VCaP (cell line): ENCODE results near the gene GPR137.

ENCODE experiments used
- H3K27ac ChIP-seq: fragments of 450-650 bp; 2 replicates; pipeline ENCODE4 v1.5.1; 2017
- CTCF ChIP-seq: fragments of 450-650 bp; conservative IDR thresholded peaks from 2 replicates; pipeline ENCODE4 v1.5.1; 2017; ENCODE audit warnings: mild to moderate bottlenecking, moderate library complexity

Gene GPR137

DNA sequence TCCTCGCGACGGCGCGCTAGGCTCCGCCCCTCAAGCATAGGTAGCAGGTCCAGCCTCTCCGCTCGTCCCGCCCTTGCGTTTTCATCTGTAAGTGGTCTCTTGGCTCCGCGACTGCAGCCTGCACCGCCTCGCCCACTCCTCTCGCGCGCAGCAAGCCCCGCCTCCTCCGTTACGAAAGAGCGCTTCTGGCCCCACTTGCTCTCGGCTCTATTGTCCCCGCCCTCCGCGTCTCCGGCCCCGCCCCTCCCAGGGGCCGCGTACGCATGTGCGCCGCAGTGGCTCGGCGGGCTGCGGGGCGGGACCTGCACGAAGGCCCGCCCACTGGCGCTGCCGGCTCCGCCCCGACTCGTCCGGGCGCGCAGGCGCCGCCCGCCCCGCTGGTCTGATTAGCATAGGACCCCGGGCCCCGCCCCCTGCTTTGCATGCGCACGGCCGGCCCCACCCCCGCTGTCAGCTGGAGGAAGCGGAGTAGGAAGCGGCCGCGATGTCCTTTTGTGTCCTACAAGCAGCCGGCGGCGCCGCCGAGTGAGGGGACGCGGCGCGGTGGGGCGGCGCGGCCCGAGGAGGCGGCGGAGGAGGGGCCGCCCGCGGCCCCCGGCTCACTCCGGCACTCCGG lies 19.5 kb downstream of the GPR137 start, which contains the start of gene ESRRA:
ESRRA (plus strand) TSS at position 450 of the 616 bp plus-strand sequence. CDS start 1,656 bp downstream, outside the sequence.
- peak within 1 kb of the TSS; percentile 95 for H3K27ac ChIP-seq
- no peak for TF ChIP-seq CTCF

DNA sequence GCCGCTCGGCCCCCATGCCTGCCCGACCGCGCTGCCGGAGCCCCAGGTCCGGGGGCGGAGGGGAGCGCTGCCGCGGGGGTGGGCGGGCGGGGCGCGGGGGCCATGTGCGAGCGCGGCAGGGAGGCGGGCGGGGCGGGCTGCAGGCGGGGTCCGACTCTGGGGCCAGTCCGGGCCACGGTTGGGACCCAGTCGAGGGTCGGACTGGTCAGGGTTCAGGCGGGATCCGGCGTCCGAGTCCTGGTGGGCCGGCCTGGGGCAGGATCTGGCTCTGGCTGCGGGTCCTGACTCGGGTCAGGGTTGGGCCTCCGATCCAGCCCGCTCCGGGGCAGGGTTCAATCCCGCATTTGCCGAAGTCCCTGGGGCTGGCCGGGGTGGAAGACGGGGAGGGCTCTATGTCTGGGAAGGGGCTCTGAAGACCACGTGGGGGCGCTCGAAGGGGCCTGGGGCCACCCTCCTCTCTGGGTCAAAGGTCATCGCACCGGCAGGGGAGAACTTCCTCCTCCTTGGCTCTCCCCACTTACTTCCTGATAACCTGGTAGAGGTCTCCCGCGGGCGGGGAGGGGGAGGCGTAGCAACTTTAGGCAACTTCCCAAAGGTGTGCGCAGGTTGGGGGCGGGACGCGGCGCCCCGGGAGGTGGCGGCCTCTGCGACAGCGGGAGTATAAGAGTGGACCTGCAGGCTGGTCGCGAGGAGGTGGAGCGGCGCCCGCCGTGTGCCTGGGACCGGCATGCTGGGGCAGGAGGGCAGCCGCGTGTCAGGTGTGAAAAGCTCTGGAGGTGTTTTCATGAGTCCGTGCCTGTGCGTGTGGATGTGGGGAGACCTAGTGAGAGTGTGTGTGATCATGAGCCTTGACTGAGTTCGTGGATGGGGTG lies 20.3 kb downstream of the GPR137 start:
- H3K27ac ChIP-seq, result peak overlapping the region; percentile 95
- TF ChIP-seq CTCF, result peak; percentile 96

DNA sequence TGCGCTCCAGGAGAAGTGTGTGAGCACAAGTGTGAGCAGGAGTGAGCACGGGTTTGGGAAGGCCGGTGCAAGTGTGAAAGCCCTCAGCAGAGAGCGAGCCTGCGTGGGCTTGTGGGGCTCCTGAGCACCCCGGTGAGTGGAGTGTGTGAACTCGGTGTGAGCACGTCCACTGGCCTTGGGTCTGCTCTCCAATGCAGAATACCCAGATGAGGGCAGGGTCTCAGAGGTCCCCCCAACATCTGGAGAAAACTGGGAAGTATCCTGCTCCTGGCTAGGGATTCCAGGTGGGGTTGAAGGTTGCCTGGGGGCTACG lies 20.9 kb downstream of the GPR137 start:
- peak overlapping the region; percentile 95 for H3K27ac ChIP-seq
- no peak for TF ChIP-seq CTCF

DNA sequence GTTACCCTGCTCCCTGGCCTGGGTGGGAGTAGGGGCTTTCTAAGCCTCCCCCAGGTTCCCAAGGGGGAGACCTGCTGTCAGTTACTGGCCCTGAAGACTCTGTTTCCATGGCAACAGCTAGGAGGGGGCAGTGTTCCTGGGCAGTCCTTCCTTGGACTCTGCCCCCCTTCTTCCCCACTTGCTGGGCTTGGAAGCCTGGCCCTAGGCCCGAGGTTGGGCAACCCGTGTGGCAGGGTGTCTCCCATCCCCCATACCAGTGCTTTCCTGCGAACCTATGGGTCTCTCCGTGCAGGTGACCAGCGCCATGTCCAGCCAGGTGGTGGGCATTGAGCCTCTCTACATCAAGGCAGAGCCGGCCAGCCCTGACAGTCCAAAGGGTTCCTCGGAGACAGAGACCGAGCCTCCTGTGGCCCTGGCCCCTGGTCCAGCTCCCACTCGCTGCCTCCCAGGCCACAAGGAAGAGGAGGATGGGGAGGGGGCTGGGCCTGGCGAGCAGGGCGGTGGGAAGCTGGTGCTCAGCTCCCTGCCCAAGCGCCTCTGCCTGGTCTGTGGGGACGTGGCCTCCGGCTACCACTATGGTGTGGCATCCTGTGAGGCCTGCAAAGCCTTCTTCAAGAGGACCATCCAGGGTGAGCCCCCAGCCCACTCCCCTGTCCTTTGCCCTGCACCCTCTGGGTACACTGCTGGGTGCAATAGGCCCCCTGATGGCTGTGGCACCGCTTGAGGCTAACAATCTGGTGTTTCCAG lies 21.4 kb downstream of the GPR137 start:
- no peak for TF ChIP-seq CTCF
- H3K27ac ChIP-seq, result peak overlapping the region; percentile 95

- H3K27ac ChIP-seq, result peak overlapping the region; percentile 95
Measured at GRCh38 chr11:64307795-64308194, 22.1 kb downstream of the GPR137 start.

- peak overlapping the region; percentile 100 for H3K27ac ChIP-seq
- TF ChIP-seq CTCF, result no peak
Measured at GRCh38 chr11:64312947-64313346, 27.3 kb downstream of the GPR137 start.

- peak overlapping the region; percentile 100 for H3K27ac ChIP-seq
- no peak for TF ChIP-seq CTCF
Measured at GRCh38 chr11:64313491-64314145, 28.0 kb downstream of the GPR137 start.
